HG02588 (cell line): ENCODE results near the gene PLEKHG3.
"Not testable (repeated sequence)": the region's sequence is repeated elsewhere in the genome, so short reads cannot be mapped to it uniquely, and the experiment has no call there.

ENCODE experiments used
- ATAC-seq: cut with Tn5 transposase; IDR thresholded peaks from one replicate; pipeline ENCODE4 v1.9.1; 2021; ENCODE audit warnings: mild to moderate bottlenecking, moderate library complexity; ENCODE audit not compliant: unreplicated experiment

The PLEKHG3 gene

DNA sequence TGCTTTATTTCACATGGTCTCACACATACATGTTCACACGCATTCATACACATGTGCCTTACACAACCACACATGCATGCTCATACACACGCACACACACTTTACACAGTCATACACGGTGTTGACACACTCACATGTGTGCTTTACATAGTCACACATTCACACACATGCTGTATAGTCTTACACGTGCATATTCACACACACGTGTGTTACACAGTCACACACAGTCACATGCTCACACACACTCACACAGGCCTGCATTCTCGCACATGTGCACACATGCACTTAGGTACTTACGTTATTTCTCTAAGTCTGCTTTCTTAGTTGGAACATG lies 18.0 kb upstream of the PLEKHG3 start:
- ATAC-seq = no peak

DNA sequence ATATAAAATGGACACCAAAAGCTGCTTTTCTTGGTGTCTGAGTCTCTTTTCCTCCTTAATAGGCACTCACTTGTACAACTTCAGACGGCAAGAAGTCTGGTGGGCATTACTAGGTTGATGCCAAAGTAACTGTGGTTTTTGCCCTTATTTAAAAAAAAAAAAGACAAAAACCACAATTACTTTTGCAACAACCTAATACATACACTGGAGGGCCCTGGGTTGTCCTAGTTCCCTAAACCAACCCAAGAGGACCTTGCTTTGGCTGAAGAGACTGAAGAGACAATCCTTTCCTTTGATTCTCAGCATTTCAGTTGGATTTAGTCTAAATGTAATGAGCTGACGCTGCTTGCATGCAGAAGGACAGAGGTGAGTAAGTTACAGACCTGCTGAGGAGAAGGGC lies 16.2 kb upstream of the PLEKHG3 start:
- no peak for ATAC-seq

DNA sequence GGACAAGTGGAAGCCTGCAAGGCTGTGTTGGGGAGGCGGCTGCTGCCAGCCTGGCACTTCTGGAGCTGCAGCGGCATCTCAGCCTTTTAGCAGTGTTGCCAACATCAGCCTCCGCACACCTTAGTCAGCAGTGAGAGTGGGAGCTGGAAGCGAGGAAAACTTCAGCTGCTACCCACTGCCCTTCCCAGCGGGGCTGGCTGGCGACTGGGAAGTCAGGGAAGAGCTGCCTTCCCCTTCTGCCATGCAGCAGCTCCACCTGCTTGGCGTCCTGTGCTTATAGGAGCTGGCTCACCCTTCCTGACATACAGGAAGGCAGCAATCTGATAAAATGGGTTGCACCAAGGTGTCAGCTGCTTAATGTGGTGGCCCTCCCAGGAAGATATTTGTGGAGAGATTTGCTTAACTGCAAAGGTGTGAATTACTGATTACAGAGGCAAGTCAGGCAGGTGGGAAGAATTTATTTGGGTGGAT lies 15.4 kb upstream of the PLEKHG3 start:
- ATAC-seq = no peak

DNA sequence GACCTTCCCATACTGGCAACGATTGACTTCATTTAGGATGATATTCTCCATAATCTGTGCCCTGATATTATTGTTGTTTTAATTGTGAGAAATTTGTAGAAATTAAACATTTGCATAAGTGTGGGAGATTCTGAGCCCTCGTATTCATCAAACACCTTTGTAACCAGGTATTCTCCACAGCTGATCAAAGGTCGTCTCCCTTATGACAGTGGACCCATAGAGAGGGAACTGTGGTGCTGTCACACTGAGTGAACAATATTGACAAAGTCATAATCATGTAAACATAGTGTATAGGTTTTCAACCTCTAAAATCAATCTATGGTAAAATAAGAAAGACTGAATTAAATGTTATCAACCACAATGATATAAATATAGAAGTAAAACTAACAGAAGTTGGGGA lies 14.9 kb upstream of the PLEKHG3 start:
- ATAC-seq = no peak

DNA sequence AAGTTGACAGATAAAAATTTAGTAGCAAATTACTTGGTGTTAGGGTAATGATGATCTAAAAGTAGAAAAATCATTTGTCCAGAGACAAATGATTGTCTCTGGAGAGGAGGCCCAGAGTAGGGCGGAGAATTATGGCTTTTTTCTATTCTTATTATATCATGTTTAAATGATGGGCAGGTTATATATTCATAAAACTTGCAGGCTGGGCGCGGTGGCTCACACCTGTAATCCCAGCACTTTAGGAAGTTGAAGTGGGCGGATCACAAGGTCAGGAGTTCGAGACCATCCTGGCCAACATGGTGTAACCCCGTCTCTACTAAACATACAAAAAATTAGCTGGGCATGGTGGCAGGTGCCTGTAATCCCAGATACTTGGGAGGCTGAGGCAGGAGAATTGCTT lies 13.6 kb upstream of the PLEKHG3 start:
- not testable (repeated sequence) for ATAC-seq

DNA sequence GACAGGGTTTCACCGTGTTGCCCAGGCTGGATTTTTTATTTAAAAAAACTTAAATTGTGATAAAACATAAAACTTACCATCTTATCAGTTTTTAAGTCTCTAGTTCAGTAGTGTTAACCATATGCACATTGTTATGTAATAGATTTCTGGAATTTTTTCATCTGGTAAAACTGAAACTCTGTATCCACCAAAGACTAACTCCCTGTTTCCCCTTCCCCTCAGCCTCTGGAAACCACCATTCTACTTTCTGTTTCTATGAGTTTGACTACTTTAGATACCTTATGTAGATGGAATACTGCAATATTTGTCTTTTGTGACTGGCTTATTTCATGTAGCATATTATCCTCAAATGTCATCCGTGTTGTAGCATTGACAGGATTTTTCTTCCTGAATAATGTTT lies 12.8 kb upstream of the PLEKHG3 start:
- no peak for ATAC-seq

DNA sequence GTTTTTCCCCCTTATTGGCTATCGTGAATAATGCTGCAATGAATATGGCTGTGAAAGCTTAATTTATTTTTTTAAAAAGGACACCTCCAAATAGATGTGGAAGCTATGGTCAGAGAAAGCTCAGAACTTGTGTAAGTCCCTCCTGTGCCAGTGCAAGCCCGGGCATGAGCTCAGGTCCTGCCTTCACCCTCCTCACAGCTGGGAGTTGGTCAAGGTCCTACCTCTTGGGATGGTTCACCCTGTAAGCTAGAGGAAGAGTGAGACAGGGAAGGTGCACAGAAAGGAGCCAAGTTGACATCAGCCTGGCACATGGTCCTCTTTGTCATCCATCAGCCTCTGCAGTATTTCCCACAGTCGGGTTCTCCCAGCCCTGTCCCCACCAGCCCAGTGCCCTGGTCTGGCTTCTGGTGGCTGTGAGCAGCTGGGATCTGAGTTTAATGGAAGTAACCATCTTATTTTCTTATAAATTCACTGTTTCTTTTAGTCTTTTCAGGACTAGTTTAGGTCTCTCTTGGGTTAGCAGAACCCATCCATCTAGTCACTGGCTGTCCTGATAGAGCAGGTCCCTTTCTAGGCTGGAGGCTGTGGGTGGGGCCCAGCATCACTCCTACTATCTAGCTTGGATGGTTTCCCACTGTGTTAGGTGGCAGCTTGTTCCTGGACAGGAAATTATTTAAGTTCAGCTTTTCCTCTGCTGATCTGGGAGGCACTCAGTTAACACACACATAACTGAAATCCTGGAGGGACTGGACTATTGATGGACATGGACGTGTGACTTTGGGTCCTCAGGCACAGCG lies 11.8 kb upstream of the PLEKHG3 start:
- ATAC-seq = no peak

DNA sequence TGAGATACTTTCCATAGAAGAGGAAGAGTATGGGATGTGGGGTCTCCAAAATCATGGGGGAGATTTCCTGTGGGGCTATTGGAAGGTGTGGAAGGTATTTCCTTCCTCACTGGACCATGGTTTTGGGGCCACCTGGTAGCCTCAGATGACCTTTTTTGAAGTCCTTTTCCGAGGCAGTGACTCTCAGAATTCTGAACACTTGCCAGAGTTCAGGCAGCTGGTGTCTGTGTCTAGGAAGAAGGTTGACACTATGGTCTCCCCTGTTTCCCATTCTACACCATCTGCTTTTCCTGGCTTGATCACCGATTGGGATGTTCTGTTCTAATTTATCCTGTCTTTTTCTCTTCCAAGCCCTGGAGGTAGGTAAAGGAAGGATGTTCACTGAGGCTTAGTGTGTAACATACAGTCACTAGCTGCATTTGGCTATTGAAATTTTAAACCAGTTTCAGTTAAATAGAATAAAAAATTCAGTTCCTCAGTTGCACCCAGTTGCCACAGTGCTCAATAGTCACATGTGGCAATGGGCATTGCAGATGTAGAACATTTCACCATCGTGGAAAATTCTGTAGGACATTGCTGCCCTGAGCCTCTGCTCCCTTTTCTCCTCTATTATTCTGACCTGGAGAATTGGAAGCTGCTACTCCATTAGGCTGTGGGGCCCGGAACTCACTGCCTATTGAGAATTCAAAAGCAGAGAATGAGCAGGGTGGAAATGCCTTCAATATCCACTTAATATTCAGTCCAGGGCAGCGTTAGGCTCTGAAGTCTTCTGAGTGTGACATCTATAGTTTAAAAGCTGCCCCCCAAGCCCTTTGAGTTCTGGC lies 11.0 kb upstream of the PLEKHG3 start:
- no peak for ATAC-seq

GRCh38 chr14:64693810-64694165 lies 10.4 kb upstream of the PLEKHG3 start:
- no peak for ATAC-seq

- no peak for ATAC-seq
Observed at GRCh38 chr14:64695071-64695470, 9.2 kb upstream of the PLEKHG3 start.

DNA sequence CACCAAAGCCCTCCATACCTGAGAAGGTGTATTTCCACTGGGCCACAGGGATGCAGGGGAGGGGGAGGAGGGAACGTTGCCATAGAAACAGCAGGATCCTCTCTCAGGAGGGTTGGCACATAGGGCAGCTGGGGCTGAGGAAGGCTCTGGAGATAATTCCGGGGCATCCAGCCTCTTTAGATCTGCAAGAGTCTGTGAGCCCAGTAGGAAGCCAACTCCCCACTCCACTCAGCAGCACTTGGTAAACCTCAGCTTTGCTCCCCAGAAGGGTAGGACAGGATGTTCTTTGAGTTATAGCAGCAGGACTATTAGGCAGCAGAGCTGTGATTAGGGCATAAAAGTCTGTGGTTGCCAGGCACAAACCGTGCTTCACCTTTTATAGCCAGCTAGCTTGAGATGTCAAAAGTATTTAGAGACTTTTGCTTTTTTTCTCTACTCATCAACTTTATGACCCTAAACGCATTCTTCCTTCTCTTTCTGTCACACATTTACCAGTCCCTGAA lies 7.8 kb upstream of the PLEKHG3 start:
- ATAC-seq = no peak

DNA sequence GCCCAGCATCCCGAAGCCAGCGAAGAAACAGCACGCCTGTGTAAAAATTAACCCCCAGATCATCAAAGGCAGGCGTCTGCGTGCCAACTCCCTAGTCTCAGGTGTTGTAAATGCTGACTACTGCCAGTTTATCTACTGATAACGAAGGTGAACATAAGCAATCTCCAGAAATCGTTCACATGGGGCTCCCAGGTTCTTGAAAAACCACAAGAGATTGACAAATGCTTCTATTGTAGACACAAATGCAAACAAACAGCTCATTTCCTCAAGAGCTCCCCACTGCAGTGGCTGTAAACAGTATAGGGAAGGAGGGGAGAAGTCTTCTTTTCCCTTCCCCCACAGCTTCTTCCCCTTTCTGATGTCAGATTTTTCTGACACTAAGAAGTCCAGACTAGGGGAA lies 5.3 kb upstream of the PLEKHG3 start:
- no peak for ATAC-seq

DNA sequence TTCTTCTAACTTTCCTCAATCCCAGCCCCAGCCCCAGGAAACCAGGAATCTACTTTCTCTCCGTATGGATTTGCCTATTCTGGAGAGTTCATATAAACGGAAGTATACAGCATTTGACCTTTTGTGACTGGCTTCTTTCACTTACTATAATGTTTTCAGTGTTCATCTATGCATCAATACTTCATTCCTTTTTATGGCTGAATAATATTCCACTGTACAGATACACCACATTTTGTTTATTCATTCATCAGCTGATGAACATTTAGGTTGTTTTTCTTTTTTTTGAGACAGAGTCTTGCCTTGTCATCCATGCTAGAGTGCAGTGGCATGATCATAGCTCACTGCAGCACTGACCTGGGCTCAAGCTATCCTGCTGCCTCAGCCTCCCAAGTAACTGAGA lies 3.9 kb upstream of the PLEKHG3 start:
- ATAC-seq = no peak

- no peak for ATAC-seq
Observed at GRCh38 chr14:64700894-64701293, 3.3 kb upstream of the PLEKHG3 start.

DNA sequence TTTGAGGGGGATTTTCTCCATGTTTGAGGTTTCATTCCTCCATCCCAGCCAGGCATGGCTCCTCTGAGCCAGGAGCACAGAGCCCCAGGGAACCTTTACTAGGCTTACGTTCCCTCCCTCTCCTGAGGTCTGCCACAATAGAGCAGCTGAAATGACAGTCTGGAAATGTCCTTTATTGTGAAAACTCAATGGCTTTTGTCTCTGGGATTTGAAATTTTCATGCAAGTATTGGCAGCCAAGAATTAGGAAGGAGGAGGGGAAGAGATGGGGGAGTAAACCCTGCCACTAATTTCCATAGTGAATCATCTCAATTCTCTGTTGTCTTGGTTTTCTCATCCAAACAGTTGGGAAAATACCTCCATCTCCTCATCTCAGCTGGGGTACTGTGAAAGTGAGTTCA lies 2.6 kb upstream of the PLEKHG3 start:
- ATAC-seq = no peak

- no peak for ATAC-seq
Observed at GRCh38 chr14:64702493-64703394, 1.5 kb upstream of the PLEKHG3 start.

DNA sequence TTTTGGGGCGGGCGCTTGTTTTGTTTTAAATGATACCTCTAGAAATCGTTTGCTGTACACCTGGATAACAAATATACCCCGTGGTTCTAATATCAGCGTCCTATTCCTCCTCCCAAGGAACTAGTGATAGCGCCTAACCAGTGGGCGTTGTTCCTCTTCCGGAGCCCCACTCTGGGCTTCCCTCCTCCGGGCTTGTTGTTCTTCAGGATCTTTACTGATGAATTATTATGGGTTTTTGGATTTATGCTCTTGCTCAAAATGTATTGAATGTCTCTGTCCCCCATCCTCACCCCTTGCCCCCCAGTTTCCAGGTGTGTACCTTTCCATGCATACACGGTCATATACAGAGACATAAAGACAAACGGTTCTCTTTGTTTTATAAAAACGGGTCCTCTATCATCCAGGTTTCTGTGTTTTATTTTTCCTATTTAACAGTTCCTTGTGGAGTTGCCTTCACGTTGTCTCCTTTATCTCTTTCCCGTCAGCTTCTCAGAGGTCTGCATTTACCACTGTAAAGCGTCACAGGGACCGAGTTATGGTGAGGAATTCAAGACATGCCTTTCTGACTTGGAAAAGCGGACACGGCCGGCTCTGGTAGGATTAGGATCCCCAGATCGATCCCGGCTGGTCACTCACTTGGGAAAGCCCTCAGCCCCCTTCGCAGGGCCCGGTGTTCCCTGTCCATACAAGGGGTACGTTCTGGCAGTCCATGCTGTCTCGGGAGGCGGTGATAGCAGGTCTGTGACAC lies 655 bp upstream of the PLEKHG3 start:
- ATAC-seq = no peak

- ATAC-seq = no peak
Observed at GRCh38 chr14:64704743-64705380, 638 bp downstream of the PLEKHG3 start.

DNA sequence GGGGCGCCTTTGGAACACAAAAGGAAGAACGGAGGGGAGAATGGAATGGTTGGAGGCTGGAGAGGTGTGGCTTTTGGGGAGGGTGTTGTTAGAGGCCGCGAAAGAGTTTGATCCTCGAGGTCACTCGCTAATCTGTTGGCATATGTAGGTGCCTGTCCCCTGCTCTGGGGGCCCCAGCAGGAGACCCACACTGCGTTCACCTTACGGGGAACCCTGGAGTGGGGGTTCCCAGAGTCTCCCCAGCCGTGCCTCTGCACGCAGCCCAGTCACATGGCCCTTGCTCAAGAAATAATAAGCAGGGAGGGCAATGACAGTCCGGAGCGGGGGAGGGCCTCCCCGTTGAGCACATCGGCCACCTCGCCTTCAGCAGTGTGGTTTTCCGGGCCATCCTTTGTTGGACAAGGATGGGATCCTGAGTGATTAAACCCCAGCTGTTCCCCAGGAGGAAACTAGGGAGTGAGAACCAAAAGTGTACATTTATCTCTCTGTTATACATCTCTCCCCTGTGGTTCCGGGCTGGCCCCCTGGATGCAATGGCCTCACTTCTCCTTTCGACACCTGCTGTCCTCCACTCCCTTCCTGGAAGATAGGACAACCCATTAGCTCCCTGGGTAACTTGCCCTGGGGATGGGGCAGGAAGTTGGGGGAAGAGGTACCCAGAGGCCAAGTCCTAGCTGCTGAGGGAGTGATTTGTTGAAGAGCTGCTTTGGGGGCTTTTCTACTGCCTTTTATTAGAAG lies 1.3 kb downstream of the PLEKHG3 start:
- ATAC-seq = no peak
